Peyer's patch (tissue), 4 donors: ENCODE results near the gene FARSB. TPM values are rescaled to one million over a fixed set of nuclear protein-coding genes. Genes with fewer than 3 reads are reported as not detected.

Source experiments
- DNase-seq, 3 donors: peaks; one replicate each; pipeline ENCODE4 v3.0.0-alpha.2; 2017 to 2019
- H3K27ac ChIP-seq, 4 donors: fragments of 200-600 bp; sonication (generic); one replicate each; pipeline ENCODE4 v1.5.1; 2016 to 2019
- H3K27me3 ChIP-seq, 2 donors: fragments of 200-600 bp; sonication (generic); one replicate each; pipeline ENCODE4 v1.5.1; 2019
- H3K36me3 ChIP-seq, 3 donors: fragments of 200-600 bp; sonication (generic); one replicate each; pipeline ENCODE4 v1.5.1; 2016 to 2019
- H3K4me1 ChIP-seq, 4 donors: fragments of 200-600 bp; sonication (generic); one replicate each; pipeline ENCODE4 v1.5.1; 2016 to 2019
- H3K4me3 ChIP-seq, 4 donors: fragments of 200-600 bp; sonication (generic); 1 replicate in 3 of 4; 2 replicates in 1 of 4; pipeline ENCODE4 v1.5.1; 2016 to 2019; ENCODE audit warnings: mild to moderate bottlenecking in 1 of 4
- H3K9me3 ChIP-seq, 4 donors: fragments of 200-600 bp; sonication (generic); one replicate each; pipeline ENCODE4 v1.5.1; 2016 to 2019; ENCODE audit warnings: mild to moderate bottlenecking in 1 of 4
- CTCF ChIP-seq, 6 experiments: fragments of 450-650 bp in 4 of 6; fragments of 200-600 bp in 2 of 6; sonication (generic) in 1 of 6; IDR thresholded peaks; one replicate each; pipeline ENCODE4 v1.5.1; 2017 to 2019; ENCODE audit warnings: antibody characterized with exemption in 6 of 6, mild to moderate bottlenecking in 3 of 6, moderate library complexity in 1 of 6
- POLR2A ChIP-seq, 2 donors: fragments of 450-650 bp; IDR thresholded peaks; one replicate each; pipeline ENCODE4 v1.5.1; 2017; ENCODE audit warnings: antibody characterized with exemption in 2 of 2, mild to moderate bottlenecking in 2 of 2, moderate library complexity in 2 of 2
- total RNA-seq, 4 donors: library from RNA; depleted of rRNA; stranded (reverse); fragments of >200 nt; gene quantifications; one replicate each; pipeline ENCODE4 v1.1.0, GENCODE V29; 2016

The FARSB gene
- total RNA-seq = 10 to 100 TPM in 3 of 4 donors, 1 to 10 TPM in 1; 8.6 to 14.9 (median 11.7) TPM

GRCh38 chr2:222655787-222656525 is at the start of gene FARSB:
FARSB (minus strand) TSS chr2:222656092; CDS start chr2:222656073, 19 bp downstream.
- Histone ChIP-seq H3K36me3 (no peaks in the 10 kb centered on the region), H3K4me1 (peaks cover 0 to 27% (median 0%) of the 10 kb centered on the region in 4 donors), H3K27ac (peak within 1 kb of the TSS; percentile 83 to 92 (median 88)), H3K4me3 (peak within 1 kb of the TSS; percentile 76 to 95 (median 84)), H3K9me3 (no peaks in the 10 kb centered on the region), H3K27me3 (no peaks in the 10 kb centered on the region)
- TF ChIP-seq CTCF (IDR thresholded peaks at IDR 0.05) (no peak), POLR2A (IDR thresholded peaks at IDR 0.05) (peak; percentile 57 to 85)
- DNase-seq = peak; percentile 94 to 98 (median 94)

GRCh38 chr2:222703886-222704285 is 48.0 kb upstream of the FARSB start:
- Histone ChIP-seq H3K4me1 (no peaks in the 10 kb centered on the region), H3K27ac (no peak overlapping the region), H3K27me3 (no peaks in the 10 kb centered on the region), H3K36me3 (no peaks in the 10 kb centered on the region), H3K9me3 (no peaks in the 10 kb centered on the region), H3K4me3 (no peak overlapping the region)
- TF ChIP-seq CTCF (IDR thresholded peaks at IDR 0.05) = no peak
- no peak for TF ChIP-seq POLR2A (IDR thresholded peaks at IDR 0.05)
- no peak for DNase-seq

- Histone ChIP-seq H3K27me3 (no peaks in the 10 kb centered on the region), H3K4me3 (no peak overlapping the region), H3K9me3 (no peaks in the 10 kb centered on the region), H3K4me1 (no peaks in the 10 kb centered on the region), H3K27ac (no peak overlapping the region), H3K36me3 (no peaks in the 10 kb centered on the region)
- DNase-seq = no peak
- TF ChIP-seq CTCF (IDR thresholded peaks at IDR 0.05) (no peak), POLR2A (IDR thresholded peaks at IDR 0.05) (no peak)
These were observed 47.2 kb upstream of the FARSB start for GRCh38 chr2:222703091-222703490.

- Histone ChIP-seq H3K4me3 (no peak overlapping the region), H3K27me3 (no peaks in the 10 kb centered on the region), H3K36me3 (no peaks in the 10 kb centered on the region)
These were observed 45.8 kb upstream of the FARSB start for GRCh38 chr2:222701721-222702131.

GRCh38 chr2:222701233-222701632 is 45.3 kb upstream of the FARSB start:
- Histone ChIP-seq H3K9me3 (no peaks in the 10 kb centered on the region), H3K36me3 (no peaks in the 10 kb centered on the region), H3K27me3 (no peaks in the 10 kb centered on the region), H3K4me1 (no peaks in the 10 kb centered on the region), H3K4me3 (no peak overlapping the region), H3K27ac (no peak overlapping the region)
- TF ChIP-seq CTCF (IDR thresholded peaks at IDR 0.05) = no peak
- TF ChIP-seq POLR2A (IDR thresholded peaks at IDR 0.05) = no peak
- no peak for DNase-seq

More at GRCh38 chr2:222701721-222702131, 45.8 kb upstream of the FARSB start:
- TF ChIP-seq POLR2A (IDR thresholded peaks at IDR 0.05) = no peak
- TF ChIP-seq CTCF (IDR thresholded peaks at IDR 0.05) = no peak
- no peaks in the 10 kb centered on the region for H3K9me3 ChIP-seq
- no peaks in the 10 kb centered on the region for H3K4me1 ChIP-seq
- DNase-seq = no peak
- no peak overlapping the region for H3K27ac ChIP-seq
